Skeletal muscle satellite cell (primary cell): Measurements from ENCODE around the gene CCDC88A.
"Not testable (repeated sequence)": the region's sequence is repeated elsewhere in the genome, so short reads cannot be mapped to it uniquely, and the experiment has no call there.

Experiments
- H3K27me3 ChIP-seq: 2 replicates; pipeline ENCODE4 v1.7.0; 2013; ENCODE audit warnings: low read length; ENCODE audit not compliant: control insufficient read depth, insufficient read depth
- H3K36me3 ChIP-seq: 2 replicates; pipeline ENCODE4 v1.7.0; 2013; ENCODE audit warnings: mild to moderate bottlenecking, control low read depth, low read length; ENCODE audit not compliant: insufficient read depth
- H3K4me1 ChIP-seq: 2 replicates; pipeline ENCODE4 v1.7.0; 2013; ENCODE audit warnings: low read length; ENCODE audit not compliant: control insufficient read depth, insufficient read depth
- H3K4me2 ChIP-seq: 2 replicates; pipeline ENCODE4 v1.7.0; 2013; ENCODE audit warnings: mild to moderate bottlenecking, low read length
- H3K4me3 ChIP-seq: 2 replicates; pipeline ENCODE4 v1.7.0; 2013; ENCODE audit warnings: low read length
- H3K9ac ChIP-seq: 2 replicates; pipeline ENCODE4 v1.7.0; 2013; ENCODE audit warnings: mild to moderate bottlenecking, low read depth, low read length, moderate library complexity
- H3K9me3 ChIP-seq: replicated peaks from 2 replicates; pipeline ENCODE4 v1.7.0; 2013; ENCODE audit warnings: mild to moderate bottlenecking, control low read depth, low read length

Gene CCDC88A

DNA sequence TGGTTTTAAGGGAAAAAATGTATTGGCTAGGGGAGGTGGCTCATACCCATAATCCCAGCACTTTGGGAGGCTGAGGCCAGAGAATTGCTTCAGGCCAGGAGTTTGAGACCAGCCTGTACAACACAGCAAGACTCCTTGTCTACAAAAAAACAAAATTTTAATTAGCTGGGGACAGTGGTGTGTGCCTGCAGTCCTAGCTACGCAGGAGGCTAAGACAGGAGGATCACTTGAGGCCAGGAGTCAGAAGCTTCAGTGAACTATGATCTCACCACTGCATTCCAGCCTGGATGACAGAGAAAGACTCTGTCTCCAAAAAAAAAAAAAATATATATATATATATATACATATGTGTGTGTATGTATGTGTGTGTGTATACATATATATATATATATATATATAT lies 18.5 kb downstream of the CCDC88A start:
- H3K4me1 ChIP-seq: peaks cover 4% of the 10 kb centered on the region
- H3K9me3 ChIP-seq: no peaks in the 10 kb centered on the region
- H3K36me3 ChIP-seq: peaks cover 27% of the 10 kb centered on the region
- H3K9ac ChIP-seq: no peak overlapping the region
- no peaks in the 10 kb centered on the region for H3K27me3 ChIP-seq
- H3K4me2 ChIP-seq: no peak overlapping the region
- no peak overlapping the region for H3K4me3 ChIP-seq

GRCh38 chr2:55400332-55400731 lies 19.3 kb downstream of the CCDC88A start:
- peaks cover 21% of the 10 kb centered on the region for H3K36me3 ChIP-seq
- H3K9ac ChIP-seq: no peak overlapping the region
- H3K4me2 ChIP-seq: no peak overlapping the region
- no peaks in the 10 kb centered on the region for H3K27me3 ChIP-seq
- no peak overlapping the region for H3K4me3 ChIP-seq
- no peaks in the 10 kb centered on the region for H3K9me3 ChIP-seq
- peaks cover 4% of the 10 kb centered on the region for H3K4me1 ChIP-seq

- H3K9ac ChIP-seq: no peak overlapping the region
- peaks cover 4% of the 10 kb centered on the region for H3K4me1 ChIP-seq
- H3K9me3 ChIP-seq: no peaks in the 10 kb centered on the region
- H3K4me2 ChIP-seq: no peak overlapping the region
- H3K36me3 ChIP-seq: peaks cover 16% of the 10 kb centered on the region
- no peaks in the 10 kb centered on the region for H3K27me3 ChIP-seq
- H3K4me3 ChIP-seq: no peak overlapping the region
Observed at GRCh38 chr2:55399815-55400214, 19.8 kb downstream of the CCDC88A start.

DNA sequence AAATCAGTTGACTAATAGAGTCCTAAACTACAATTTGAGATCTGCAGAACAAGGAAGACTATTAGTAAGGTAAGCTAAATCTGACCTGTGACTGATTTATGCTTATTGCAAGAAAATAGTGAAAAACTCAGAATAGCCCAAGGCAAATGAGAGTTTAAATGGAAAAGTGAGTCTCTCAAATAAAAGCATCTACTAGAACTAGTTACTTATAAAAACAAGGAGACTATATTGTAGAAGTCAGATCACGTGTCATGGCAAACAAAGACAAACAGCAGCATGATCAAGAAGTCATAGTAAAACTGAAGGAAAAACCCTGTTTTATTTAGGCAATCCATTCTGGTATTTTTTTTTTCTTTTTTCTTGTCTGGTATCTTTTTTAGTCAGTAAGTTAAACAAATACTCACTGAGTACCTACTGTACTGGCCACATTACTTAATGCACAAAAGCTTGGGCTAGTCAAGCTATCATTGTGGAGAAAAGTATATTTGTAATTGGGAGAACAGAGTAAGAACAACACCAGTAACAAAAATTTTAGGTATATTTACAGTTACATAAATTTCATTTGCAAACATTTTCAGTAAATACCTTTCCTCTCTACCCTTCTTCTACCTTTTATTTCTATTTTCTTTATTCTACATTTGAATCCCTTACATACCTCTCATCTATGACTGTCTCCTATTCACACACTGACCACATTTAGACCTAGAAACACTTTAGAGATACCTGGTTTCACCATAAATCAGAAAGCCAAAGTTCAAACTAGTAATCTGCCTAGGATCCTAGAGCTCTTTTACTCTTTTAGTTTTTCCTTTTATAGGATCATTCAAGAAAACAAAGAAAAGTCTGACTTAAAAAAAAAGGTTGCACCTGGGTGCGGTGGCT lies 23.7 kb downstream of the CCDC88A start:
- H3K9ac ChIP-seq: no peak overlapping the region
- H3K27me3 ChIP-seq: no peaks in the 10 kb centered on the region
- H3K36me3 ChIP-seq: peaks cover 3% of the 10 kb centered on the region
- H3K9me3 ChIP-seq: no peaks in the 10 kb centered on the region
- H3K4me3 ChIP-seq: no peak overlapping the region
- peaks cover 4% of the 10 kb centered on the region for H3K4me1 ChIP-seq
- H3K4me2 ChIP-seq: no peak overlapping the region

- Histone ChIP-seq H3K27me3 (no peaks in the 10 kb centered on the region), H3K4me1 (no peaks in the 10 kb centered on the region), H3K9ac (no peak overlapping the region), H3K4me2 (no peak overlapping the region), H3K36me3 (no peaks in the 10 kb centered on the region), H3K9me3 (no peaks in the 10 kb centered on the region), H3K4me3 (no peak overlapping the region)
Observed at GRCh38 chr2:55391615-55392242, 27.9 kb downstream of the CCDC88A start.

- Histone ChIP-seq H3K4me1 (no peaks in the 10 kb centered on the region), H3K4me2 (no peak overlapping the region), H3K9ac (no peak overlapping the region), H3K36me3 (no peaks in the 10 kb centered on the region), H3K4me3 (no peak overlapping the region), H3K9me3 (no peaks in the 10 kb centered on the region), H3K27me3 (no peaks in the 10 kb centered on the region)
Observed at GRCh38 chr2:55391155-55391554, 28.5 kb downstream of the CCDC88A start.

GRCh38 chr2:55385516-55385915 lies 34.1 kb downstream of the CCDC88A start:
- not testable (repeated sequence) for H3K4me3 ChIP-seq, H3K4me2 ChIP-seq, H3K36me3 ChIP-seq, H3K9ac ChIP-seq, H3K9me3 ChIP-seq, H3K4me1 ChIP-seq, H3K27me3 ChIP-seq

GRCh38 chr2:55384786-55385185 lies 34.9 kb downstream of the CCDC88A start:
- Histone ChIP-seq H3K9ac (no peak overlapping the region), H3K4me2 (no peak overlapping the region), H3K4me3 (no peak overlapping the region), H3K9me3 (no peaks in the 10 kb centered on the region), H3K27me3 (no peaks in the 10 kb centered on the region), H3K36me3 (no peaks in the 10 kb centered on the region), H3K4me1 (no peaks in the 10 kb centered on the region)

- H3K4me1 ChIP-seq: no peaks in the 10 kb centered on the region
- H3K9ac ChIP-seq: no peak overlapping the region
- H3K4me2 ChIP-seq: no peak overlapping the region
- no peak overlapping the region for H3K4me3 ChIP-seq
- H3K27me3 ChIP-seq: no peaks in the 10 kb centered on the region
- H3K9me3 ChIP-seq: no peaks in the 10 kb centered on the region
- peaks cover 7% of the 10 kb centered on the region for H3K36me3 ChIP-seq
Observed at GRCh38 chr2:55371376-55371775, 48.3 kb downstream of the CCDC88A start.

DNA sequence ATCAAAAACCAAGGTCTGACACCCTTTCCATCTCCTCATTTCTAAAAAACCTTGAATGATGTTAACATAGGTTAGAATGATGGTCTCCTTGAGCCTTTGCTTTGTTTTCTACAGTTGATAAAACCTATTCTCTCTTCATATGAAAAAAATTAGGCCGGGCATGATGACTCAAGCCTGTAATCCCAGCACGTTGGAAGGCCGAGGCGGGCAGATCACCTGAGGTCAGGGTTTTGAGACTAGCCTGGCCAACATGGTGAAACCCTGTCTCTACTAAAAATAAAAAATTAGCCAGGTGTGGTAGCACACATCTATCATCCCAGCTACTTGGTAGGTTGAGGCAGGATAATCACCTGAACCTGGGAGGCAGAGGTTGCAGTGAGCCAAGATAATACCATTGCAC lies 49.4 kb downstream of the CCDC88A start:
- H3K4me2 ChIP-seq: no peak overlapping the region
- no peaks in the 10 kb centered on the region for H3K27me3 ChIP-seq
- peaks cover 3% of the 10 kb centered on the region for H3K4me1 ChIP-seq
- no peaks in the 10 kb centered on the region for H3K9me3 ChIP-seq
- H3K36me3 ChIP-seq: peaks cover 7% of the 10 kb centered on the region
- H3K9ac ChIP-seq: no peak overlapping the region
- no peak overlapping the region for H3K4me3 ChIP-seq

- Histone ChIP-seq H3K4me3 (no peak overlapping the region), H3K9me3 (no peaks in the 10 kb centered on the region), H3K27me3 (no peaks in the 10 kb centered on the region), H3K4me2 (no peak overlapping the region), H3K9ac (no peak overlapping the region), H3K4me1 (peaks cover 18% of the 10 kb centered on the region), H3K36me3 (peaks cover 3% of the 10 kb centered on the region)
Observed at GRCh38 chr2:55365303-55365702, 54.4 kb downstream of the CCDC88A start.
